GM21786 (cell line): ENCODE measurements around the gene SGMS2.
"Not testable (repeated sequence)": the region's sequence is repeated elsewhere in the genome, so short reads cannot be mapped to it uniquely, and the experiment has no call there.

Source experiments
- ATAC-seq: cut with Tn5 transposase; IDR thresholded peaks from one replicate; pipeline ENCODE4 v1.9.1; 2021; ENCODE audit not compliant: unreplicated experiment

Gene SGMS2

DNA sequence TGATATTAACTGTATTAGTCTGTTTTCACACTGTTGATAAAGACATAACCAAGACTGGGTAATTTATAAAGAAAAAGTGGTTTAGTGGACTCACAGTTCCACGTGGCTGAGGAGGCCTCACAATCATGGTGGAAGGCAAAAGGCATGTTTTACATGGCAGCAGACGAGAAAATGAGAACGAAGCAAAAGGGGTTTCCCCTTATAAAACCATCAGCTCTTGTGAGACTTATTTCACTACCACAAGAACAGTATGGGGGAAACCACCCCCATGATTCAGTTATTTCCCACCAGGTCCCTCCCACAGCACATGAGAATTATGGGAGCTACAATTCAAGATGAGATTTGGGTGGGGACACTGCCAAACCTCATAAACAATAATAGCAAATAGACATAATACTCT is 80.3 kb downstream of the SGMS2 start:
- not testable (repeated sequence) for ATAC-seq

DNA sequence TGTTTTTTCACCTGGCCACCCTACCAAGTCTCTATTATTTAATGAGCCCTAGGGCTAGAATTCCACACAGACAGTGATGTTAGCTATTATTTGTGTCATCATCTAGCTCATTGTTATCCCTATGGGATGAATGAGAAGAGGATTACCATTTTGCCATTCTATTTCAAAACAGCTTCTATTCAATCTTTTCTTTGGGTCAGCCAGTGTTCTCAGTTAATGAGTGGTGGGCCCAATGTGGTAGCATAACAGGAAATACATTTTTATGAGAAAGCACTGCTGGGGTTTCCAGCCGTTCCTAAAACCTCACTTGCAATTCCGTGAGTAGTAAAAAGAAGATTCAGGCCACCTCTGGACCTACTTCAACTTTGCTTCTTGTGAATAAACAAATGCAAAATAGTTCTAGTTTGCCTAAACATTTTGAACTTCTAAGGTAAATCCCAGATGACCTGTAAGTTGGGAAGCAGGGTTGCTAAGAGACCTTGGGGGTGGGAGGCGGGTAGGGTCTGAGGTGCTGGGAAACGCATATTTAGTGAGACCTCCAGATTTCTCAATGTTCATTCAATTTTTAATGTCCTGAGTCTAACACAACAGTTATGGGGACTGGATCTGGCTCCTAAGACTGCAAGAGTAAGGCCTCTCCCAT is 81.8 kb downstream of the SGMS2 start:
- no peak for ATAC-seq

DNA sequence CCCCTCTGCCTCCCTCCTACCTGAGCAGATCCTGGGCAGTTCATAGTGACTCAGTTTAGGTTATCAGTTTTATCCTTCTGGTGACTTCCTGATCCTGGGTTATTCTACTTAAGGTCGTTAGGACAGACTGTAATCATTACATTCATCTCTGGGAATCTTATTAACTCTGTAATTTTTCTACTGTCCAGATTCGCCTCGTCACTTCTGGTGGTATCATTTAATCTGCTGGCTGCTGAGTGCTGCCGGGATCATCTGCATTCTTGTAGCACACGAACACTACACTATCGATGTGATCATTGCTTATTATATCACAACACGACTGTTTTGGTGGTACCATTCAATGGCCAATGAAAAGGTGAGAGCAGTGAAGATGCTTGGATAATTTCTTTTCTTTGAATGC is 83.6 kb downstream of the SGMS2 start:
- ATAC-seq = no peak

DNA sequence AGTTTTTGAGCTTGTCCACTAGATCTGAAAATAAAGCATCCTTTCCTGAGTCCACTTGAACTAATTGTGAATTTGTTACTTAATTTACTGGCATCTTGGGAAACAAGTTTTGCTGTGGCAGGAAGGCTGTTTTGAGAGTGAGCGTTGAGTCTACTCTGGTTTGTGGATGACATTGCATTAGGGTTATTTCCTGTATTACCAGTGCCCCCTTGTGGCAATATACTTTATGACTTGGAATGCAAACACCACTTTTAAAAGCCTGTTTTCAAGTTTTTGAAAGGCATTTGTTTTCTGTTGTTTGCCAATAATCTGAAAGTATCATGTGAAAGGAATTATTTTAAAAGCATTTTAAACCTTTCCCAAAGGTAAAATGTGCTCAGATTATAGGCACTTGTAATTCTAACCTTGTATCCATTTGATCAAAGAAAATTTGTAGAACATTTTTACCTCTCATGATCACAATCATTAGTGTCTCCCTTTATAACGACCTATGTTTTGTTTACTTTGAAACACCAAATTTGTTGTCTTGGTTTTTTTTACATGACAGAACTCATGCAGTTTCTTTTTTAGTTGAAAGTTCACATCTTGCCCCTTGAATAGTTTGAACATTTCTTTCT is 88.7 kb downstream of the SGMS2 start:
- peak; percentile 93 for ATAC-seq

DNA sequence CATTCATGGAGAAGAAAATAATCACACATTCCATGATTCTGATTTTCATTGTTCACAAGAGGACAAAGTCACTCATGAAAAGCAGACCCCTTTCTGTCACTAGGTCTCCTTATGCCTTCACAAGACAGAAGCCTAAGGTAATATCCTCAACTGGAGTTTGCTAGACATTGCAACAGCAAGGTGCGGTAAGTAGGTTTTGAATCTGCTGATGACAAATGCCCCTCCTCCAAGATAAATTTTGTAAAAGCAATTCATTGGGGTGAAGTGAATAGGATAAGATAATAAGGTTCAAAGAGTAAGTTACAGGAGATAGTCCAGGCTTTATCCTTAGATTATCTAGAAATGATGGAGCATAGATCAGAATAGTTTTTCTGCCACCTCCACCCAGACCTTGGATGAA is 90.5 kb downstream of the SGMS2 start:
- ATAC-seq = no peak

DNA sequence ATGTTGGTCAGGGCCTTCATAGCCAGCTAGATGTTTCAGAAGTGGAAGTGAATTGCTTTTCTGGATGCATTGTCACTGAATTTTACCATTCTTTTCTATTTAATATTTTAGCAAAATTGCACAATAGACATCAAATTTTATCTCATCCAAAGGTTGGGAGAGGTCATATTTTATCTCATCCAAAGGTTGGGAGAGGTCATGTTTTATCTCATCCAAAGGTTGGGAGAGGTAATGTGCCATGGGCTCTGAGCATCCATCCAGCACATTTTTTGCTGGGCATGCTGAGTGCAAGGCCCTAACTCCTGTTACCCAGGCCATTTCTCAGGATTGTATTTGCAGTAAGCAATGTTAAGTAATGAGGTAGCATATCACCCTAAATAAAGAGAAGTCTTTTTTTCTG is 91.9 kb downstream of the SGMS2 start:
- no peak for ATAC-seq

DNA sequence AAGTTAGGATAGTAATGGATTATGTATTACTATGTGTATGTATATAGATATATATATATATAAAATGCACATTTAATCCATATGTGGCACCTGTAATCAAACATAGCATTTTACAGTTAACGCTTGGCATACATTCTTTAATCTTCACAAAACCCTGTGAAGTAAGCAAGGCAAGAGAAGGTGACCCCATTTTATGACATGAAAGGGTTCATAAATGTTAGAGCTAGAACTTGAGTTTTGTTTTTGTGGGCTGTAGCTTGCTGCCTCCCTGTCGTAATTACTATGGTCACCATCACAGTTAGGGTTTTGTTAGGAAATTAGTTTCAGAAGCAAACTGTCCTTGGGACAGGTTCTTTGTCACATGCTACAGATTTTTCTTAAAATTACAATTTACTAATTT is 92.8 kb downstream of the SGMS2 start:
- ATAC-seq = no peak

DNA sequence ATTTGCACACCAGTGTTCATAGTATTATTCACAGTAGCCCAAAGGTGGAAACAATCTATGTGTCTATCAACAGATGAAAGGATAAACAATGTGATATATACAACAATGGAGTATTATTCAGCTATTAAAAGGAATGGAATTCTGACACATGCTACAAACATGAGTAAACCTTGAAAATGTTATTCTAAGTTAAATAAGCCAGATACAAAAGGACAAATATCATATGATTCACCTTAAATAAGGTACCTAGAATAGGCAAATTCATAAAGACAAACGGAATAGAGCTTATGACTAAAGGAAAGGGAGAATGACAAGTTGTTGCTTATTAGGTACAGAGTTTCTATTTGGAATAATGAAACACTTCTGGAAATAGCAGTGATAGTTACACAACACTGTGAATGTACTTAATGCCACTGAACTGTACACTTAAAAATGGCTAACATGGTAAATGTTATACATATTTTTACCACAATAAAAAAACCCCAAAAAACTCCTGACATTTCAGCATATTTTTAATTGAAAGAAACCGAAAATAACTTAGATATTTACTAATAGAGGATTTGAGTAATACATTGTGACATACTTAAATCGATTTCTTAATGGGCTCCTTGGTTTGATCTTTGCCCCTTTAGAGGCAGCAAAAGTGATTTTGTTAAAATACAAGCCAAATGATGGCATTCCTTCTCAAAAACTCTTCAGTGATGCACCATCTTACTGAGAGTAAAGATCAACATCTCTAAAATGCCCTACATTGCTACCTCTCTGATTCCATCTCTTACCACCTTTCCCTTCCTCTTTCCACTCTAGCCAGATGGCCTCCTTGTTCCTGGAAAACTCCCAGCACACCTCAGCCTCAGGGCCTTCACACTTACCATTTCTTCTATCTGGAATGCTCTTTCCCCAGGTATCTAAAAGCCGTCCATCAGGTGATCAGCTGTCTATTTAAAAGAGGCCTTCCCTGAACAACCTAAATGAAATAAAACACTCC is 98.0 kb downstream of the SGMS2 start:
- ATAC-seq = no peak

DNA sequence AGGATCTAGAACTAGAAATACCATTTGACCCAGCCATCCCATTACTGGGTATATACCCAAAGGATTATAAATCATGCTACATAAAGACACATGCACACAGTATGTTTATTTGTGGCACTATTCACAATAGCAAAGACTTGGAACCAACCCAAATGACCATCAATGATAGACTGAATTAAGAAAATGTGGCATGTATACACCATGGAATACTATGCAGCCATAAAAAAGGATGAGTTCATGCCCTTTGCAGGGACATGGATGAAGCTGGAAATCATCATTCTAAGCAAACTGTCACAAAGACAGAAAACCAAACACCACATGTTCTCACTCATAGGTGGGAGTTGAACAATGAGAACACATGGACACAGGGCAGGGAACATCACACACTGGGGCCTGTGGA is 101.0 kb downstream of the SGMS2 start:
- not testable (repeated sequence) for ATAC-seq

DNA sequence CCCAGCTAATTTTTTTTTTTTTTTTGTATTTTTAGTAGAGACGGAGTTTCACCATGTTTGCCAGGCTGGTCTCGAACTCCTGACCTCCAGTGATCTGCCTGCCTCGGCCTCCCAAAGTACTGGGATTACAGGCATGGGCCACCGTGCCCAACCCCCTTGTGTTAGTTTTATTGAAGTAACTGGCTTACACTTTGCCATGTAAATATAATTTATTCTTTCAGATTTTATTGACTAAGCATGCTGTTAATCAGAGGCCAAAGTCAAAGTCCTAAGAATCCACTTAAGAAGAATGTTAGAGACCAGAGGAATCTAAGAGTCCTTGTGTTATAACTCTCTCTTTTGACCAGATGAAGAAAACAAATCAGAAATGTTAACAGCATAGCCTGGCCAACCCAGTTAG is 102.1 kb downstream of the SGMS2 start:
- ATAC-seq = not testable (repeated sequence)

DNA sequence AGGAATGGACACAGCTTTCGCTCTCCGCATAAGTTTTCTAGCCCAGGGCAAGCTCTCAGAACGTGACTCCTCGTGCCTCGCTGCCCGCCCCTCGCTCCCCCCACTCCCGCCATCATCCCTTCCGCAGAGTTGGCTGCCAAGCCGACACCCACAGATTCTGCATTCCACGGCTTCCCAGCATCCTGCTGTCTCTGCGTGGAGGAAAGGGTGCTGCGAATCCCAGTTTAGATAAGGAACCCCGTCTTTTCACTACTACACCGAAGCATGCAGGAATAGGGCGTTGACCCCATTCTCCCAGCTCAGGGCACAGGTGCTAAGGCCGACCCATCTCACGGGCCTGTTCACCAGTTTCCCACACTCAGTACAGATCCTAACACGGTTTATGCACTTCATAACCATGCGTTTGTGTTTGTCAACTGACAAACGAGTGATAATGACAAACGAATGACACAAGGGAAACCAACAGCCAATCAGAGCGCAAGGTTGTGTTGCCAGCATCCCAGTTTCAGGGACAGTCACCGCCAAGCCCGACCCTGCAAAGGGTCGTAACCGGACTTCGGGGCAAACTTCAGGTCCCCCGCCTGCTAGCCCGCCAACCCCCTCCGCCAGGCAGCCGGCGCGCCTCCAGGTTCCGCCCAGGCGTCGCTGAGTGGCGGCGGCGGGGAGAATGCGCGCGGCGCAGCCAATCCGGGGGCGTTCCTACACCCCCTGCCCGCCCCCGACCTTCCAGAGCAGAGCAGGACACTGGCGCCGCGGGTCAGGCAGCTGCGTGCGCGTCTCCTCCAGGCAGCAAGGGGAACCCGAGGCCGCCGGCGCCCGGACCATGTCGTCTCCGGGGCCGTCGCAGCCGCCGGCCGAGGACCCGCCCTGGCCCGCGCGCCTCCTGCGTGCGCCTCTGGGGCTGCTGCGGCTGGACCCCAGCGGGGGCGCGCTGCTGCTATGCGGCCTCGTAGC is 106.4 kb downstream of the SGMS2 start, which contains the start of gene CYP2U1:
Gene CYP2U1 (plus strand): TSS at position 729 of the 954 bp plus-strand sequence. CDS start 95 bp downstream, at position 824.
- peak; percentile 93 for ATAC-seq

DNA sequence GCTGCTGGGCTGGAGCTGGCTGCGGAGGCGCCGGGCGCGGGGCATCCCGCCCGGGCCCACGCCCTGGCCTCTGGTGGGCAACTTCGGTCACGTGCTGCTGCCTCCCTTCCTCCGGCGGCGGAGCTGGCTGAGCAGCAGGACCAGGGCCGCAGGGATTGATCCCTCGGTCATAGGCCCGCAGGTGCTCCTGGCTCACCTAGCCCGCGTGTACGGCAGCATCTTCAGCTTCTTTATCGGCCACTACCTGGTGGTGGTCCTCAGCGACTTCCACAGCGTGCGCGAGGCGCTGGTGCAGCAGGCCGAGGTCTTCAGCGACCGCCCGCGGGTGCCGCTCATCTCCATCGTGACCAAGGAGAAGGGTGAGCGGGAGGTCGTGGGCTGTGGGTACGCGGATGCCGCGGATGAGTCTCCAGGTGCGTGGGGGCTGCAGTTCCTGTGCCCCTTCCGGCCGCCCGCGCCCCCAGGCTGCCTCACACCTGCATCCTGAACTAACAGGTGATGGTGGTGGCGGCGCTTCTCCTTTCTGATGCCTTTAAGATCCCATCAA is 107.1 kb downstream of the SGMS2 start:
- peak; percentile 15 for ATAC-seq

DNA sequence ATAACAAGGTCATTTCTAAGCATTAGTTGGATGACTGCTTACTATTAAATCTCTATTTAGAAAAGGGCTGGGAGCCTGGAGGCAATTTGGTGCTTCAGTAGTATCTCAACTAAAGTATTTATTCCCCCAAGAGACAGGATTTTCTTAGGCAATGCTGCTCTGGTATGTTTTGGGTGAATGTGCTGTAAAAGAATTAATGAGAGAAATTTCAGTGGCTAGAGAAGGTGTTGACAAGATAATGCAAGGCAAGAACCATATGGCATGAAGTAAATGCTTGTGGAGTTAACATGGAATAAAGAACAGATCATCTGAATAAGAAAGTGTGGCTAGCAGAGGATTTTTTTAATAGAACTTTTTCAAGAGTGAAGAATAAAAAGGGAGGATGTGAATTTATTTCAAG is 110.5 kb downstream of the SGMS2 start:
- no peak for ATAC-seq

DNA sequence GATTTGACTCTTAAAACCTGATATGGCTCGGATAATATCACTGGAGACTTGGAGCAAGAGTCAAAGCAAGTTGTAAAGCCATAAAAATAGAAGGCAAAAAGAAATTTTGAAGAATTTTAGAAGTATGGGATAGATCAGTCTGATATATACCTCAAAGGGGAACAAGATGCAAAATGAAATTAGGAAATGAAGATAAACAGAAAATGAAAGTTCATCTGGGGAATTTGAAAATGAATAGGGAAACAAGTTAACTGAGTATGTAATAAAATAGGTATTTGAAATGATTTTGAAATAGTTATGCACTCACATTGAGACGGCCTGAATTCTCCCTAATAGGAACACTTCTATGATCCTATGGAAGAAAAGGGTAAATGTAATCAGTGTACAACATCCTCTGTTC is 112.3 kb downstream of the SGMS2 start:
- peak; percentile 42 for ATAC-seq

DNA sequence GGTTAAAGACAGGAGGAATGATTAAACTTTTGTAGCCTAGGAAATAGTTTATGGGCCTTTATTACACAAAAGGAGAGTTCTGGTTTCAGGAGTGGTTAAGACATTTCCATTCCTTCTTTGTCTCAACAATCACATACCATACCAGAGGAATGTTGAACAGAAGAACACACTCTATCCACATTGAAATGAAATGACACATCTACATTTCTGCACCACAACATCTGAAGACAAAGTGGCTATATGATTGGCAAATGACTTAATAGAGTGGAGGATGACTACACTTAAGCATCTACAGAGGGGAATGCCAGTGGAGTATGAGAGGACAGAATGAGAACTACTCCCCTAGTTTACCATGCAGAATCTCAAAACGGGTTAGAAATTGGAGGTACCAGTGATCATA is 114.6 kb downstream of the SGMS2 start:
- no peak for ATAC-seq

DNA sequence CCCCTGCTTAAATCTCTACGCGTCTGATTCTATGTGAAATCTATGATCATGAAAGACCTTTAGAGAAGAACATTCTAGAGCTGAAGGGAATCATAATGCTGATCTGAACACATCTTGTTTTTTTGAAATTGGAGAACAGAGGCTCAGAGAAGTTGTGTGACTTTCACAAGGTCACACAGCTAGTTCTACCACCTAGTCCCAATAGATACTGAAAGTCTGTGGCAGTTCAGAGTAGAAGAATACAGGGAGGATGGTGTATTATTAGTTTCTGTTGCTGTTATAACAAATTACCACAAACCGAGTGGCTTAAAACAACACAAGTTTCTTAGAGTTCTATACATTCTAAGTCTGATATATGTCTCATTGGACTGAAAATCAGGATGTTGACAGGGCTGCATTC is 121.1 kb downstream of the SGMS2 start:
- no peak for ATAC-seq

DNA sequence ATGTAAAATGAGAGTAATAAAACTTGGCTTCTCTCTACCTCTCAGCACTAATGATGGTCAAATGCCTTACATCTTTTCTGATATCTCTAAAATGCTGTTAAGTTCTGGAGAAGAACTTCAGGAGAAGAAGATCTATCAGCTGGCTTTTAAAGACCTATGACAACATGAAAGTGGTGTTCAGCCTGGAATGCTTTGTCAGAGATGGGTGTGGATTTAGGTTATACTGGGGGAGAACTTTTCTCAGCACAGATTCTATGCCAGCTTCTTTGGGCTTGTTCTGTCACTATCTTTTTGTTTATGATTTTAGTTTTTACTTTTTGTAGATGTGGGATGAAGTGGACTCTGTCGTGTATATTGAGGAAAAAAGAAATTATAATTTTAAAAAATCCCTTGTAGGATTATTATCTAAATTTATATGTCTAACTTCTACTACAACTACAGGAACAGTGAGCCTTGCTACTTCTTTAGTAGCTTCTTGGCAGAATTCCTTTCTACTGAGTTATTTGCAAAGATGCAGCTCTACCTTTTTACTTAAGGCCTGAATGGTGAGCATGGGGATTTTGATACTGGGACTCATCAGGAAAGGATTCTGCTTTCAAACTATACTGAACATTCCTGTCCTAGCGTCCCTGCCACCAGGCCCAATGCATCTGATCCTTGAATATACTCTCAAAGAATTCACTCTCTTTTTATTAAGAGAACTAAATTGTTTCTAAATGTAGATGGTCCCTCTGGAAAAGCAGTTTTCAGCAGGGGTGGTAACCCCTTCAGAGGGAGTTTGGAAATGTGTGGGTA is 126.2 kb downstream of the SGMS2 start:
- no peak for ATAC-seq

DNA sequence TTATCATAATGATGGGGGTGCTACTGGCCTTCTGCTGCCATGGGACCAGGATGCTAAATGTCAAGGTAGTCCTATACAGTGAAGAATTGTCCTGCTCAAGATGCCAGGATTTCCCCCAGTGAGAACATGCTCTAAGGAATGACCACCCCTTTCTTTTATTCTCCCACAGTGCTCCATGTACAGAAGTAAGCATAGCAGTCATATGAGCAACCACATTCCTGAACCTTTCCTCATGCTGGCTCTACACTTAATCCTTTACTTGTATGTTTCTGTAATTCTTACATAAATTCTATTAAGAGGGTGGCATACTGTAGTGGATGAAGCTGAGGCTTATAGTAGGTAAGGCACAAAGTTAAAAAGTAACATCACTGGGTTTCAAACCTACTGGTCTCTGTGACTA is 126.8 kb downstream of the SGMS2 start:
- no peak for ATAC-seq

DNA sequence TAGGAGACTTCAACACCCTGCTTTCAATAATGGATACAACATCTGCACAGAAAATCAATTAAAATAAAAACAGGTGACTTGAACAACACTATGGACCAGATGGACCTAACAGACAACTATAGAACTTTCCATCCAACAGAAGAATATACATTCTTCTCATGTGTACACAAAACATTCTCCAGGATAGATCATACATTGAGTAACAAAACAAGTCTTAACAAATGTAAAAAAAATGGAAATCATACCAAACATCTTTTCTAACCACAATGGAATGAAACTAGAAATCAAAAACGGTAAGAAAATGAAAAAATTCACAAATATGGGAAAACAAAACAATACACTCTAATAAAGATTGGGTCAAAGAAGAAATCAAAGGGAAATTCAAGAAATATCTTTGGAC is 131.3 kb downstream of the SGMS2 start:
- no peak for ATAC-seq
